Neural cell (in vitro differentiated cells): ENCODE results near the gene SRP68. TPM values are rescaled to one million over a fixed set of nuclear protein-coding genes. Genes with fewer than 3 reads are reported as not detected.

Experiments
- H2AFZ ChIP-seq: fragments of 200-600, 300-800 bp; sonication (generic), shearing (Covaris generic); 2 replicates; pipeline ENCODE4 v1.6.0; 2014; ENCODE audit warnings: low read depth, mild to moderate bottlenecking, antibody characterized with exemption, low read length, moderate library complexity
- H3F3A ChIP-seq: fragments of 200-600 bp; shearing (Covaris generic); 2 replicates; pipeline ENCODE4 v1.6.1; 2016; ENCODE audit warnings: mild to moderate bottlenecking, moderate library complexity, mixed read lengths, antibody characterized with exemption, low read length; ENCODE audit not compliant: insufficient read depth, poor library complexity, severe bottlenecking
- H3K27ac ChIP-seq: fragments of 200-600, 300-800 bp; sonication (generic), shearing (Covaris generic); 2 replicates; pipeline ENCODE4 v1.5.1; 2014; ENCODE audit warnings: mild to moderate bottlenecking, low read length, moderate library complexity
- H3K27me3 ChIP-seq: fragments of 300-800, 200-600 bp; sonication (generic), shearing (Covaris generic); 2 replicates; pipeline ENCODE4 v1.6.0; 2014; ENCODE audit warnings: mild to moderate bottlenecking, low read depth, low read length, moderate library complexity; ENCODE audit not compliant: insufficient read depth
- H3K36me3 ChIP-seq: fragments of 300-800, 200-600 bp; sonication (generic), shearing (Covaris generic); 2 replicates; pipeline ENCODE4 v1.5.1; 2014; ENCODE audit warnings: mild to moderate bottlenecking, antibody characterized with exemption, low read length, moderate library complexity; ENCODE audit not compliant: insufficient read depth
- H3K4me2 ChIP-seq: fragments of 300-800, 200-600 bp; sonication (generic), shearing (Covaris generic); 2 replicates; pipeline ENCODE4 v1.6.0; 2014; ENCODE audit warnings: mild to moderate bottlenecking, low read length
- H3K4me3 ChIP-seq: fragments of 300-800, 200-600 bp; sonication (generic), shearing (Covaris generic); 2 replicates; pipeline ENCODE4 v1.5.1; 2014; ENCODE audit warnings: mild to moderate bottlenecking, low read length, moderate library complexity
- H3K79me2 ChIP-seq: fragments of 200-600 bp; shearing (Covaris generic); replicated peaks from 2 replicates; pipeline ENCODE4 v1.6.0; 2014; ENCODE audit warnings: mild to moderate bottlenecking, low read length, moderate library complexity; ENCODE audit not compliant: insufficient read depth
- H3K9ac ChIP-seq: fragments of 300-800, 200-600 bp; sonication (generic), shearing (Covaris generic); 2 replicates; pipeline ENCODE4 v1.6.1; 2016; ENCODE audit warnings: mild to moderate bottlenecking, low read length, mixed read lengths
- H3K9me2 ChIP-seq: fragments of 200-600 bp; shearing (Covaris generic); 2 replicates; pipeline ENCODE4 v1.6.1; 2016; ENCODE audit warnings: mild to moderate bottlenecking, low read length, mixed read lengths; ENCODE audit not compliant: insufficient read depth
- H3K9me3 ChIP-seq: fragments of 200-600, 300-800 bp; sonication (generic), shearing (Covaris generic); 2 replicates; pipeline ENCODE4 v1.6.1; 2016; ENCODE audit warnings: mild to moderate bottlenecking, mixed run types, low read length, moderate library complexity, mixed read lengths
- H4K20me1 ChIP-seq: fragments of 200-600 bp; shearing (Covaris generic); 2 replicates; pipeline ENCODE4 v1.6.1; 2016; ENCODE audit warnings: mild to moderate bottlenecking, mixed run types; ENCODE audit not compliant: insufficient read depth
- CTCF ChIP-seq: fragments of 450-650 bp; IDR thresholded peaks from 2 replicates; pipeline ENCODE4 v1.5.1; 2014; ENCODE audit warnings: antibody characterized with exemption, mild to moderate bottlenecking, moderate library complexity; ENCODE audit not compliant: poor library complexity, severe bottlenecking
- EP300 ChIP-seq: fragments of 450-650 bp; conservative IDR thresholded peaks from 2 replicates; pipeline ENCODE4 v1.6.1; 2014; ENCODE audit warnings: antibody characterized with exemption, mild to moderate bottlenecking, moderate library complexity; ENCODE audit not compliant: poor library complexity, severe bottlenecking
- EZH2 ChIP-seq: fragments of 200-600, 300-800 bp; shearing (Covaris generic), sonication (generic); IDR thresholded peaks from 2 replicates; pipeline ENCODE4 v1.6.1; 2014; ENCODE audit warnings: antibody characterized with exemption, low read length, borderline replicate concordance, mild to moderate bottlenecking; ENCODE audit not compliant: insufficient read depth, poor library complexity, severe bottlenecking
- MXI1 ChIP-seq: fragments of 450-650 bp; conservative IDR thresholded peaks from 2 replicates; pipeline ENCODE4 v1.6.1; 2014; ENCODE audit warnings: antibody characterized with exemption, mild to moderate bottlenecking; ENCODE audit not compliant: poor library complexity, severe bottlenecking
- POLR2AphosphoS5 ChIP-seq: IDR thresholded peaks from 2 replicates; pipeline ENCODE4 v1.6.1; 2012
- RAD21 ChIP-seq: fragments of 450-650 bp; conservative IDR thresholded peaks from 2 replicates; pipeline ENCODE4 v1.6.1; 2014; ENCODE audit warnings: antibody characterized with exemption, mild to moderate bottlenecking, moderate library complexity
- REST ChIP-seq: IDR thresholded peaks from 2 replicates; pipeline ENCODE4 v1.6.1; 2012; ENCODE audit warnings: borderline replicate concordance
- SMC3 ChIP-seq: fragments of 450-650 bp; conservative IDR thresholded peaks from 2 replicates; pipeline ENCODE4 v1.6.1; 2014; ENCODE audit warnings: antibody characterized with exemption, mild to moderate bottlenecking, moderate library complexity; ENCODE audit not compliant: poor library complexity
- TAF1 ChIP-seq: IDR thresholded peaks from 2 replicates; pipeline ENCODE4 v1.6.1; 2012; ENCODE audit warnings: low read depth
- polyA plus RNA-seq: library from polyadenylated mRNA; depleted of rRNA; stranded (reverse); fragments of >200 nt; gene quantifications from 2 replicates; pipeline ENCODE4 v1.2.3, GENCODE V29; 2014

SRP68 gene
- polyA plus RNA-seq, 1 donor from 2014 or later = 26.3 TPM

DNA sequence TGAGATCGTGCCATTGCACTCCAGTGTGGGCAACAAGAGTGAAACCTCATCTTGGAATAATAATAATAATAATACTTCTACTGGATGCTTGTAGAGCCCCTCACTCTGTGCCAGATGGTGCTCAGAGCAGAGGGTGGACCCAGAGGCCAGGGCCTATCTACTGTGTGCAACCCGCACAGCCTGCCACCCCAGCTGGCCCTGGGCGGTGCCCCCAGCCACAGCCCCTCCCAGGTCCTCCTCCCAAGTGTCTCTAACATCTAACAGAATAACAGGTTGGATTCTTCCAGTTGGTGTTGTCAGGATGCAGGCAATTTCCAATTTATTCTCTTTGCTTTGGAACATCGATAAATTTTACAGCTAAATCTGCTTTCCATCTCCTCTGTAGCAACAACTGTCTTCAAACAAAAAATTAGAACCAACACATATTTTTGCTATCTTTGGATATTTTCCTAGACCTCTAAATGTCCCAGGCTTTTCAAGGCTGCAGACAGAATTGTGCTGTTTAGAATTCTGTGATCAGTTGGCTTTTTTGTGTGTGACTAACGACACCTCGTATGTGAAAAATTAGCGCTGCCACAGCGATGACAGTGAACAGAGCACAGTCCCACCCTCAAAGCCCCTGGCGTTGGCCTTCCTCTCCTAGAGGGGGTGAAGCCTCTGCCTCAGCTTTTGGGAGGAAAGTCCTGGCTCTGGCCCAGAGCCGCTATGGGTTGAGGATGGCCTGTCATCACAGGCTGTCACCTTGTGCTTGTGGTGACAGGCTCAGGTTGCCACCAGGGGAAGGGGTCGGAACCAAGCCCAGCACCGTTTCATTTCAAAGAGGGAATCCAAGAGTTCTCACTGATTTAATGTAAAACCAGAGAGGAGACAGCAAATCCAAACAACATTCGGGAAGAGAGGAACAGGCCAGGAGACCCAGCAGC, 37.6 kb downstream of the SRP68 start:
- H3K4me2 ChIP-seq = no peak overlapping the region
- no peaks in the 10 kb centered on the region for H3K36me3 ChIP-seq
- H3K9me3 ChIP-seq = no peaks in the 10 kb centered on the region
- H4K20me1 ChIP-seq = no peaks in the 10 kb centered on the region
- no peaks in the 10 kb centered on the region for H3K9me2 ChIP-seq
- H3K79me2 ChIP-seq = no peaks in the 10 kb centered on the region
- no peaks in the 10 kb centered on the region for H3K27me3 ChIP-seq
- no peak for TF ChIP-seq EZH2
- TF ChIP-seq REST = no peak
- no peak for TF ChIP-seq POLR2AphosphoS5
- TF ChIP-seq RAD21 = no peak
- TF ChIP-seq EP300 = no peak
- no peak for TF ChIP-seq TAF1
- no peak for TF ChIP-seq CTCF
- no peak for TF ChIP-seq MXI1
- no peak for TF ChIP-seq SMC3
- H3F3A ChIP-seq = no peaks in the 10 kb centered on the region
- no peak overlapping the region for H3K4me3 ChIP-seq
- no peak overlapping the region for H3K27ac ChIP-seq
- H3K9ac ChIP-seq = no peak overlapping the region
- H2AFZ ChIP-seq = no peak overlapping the region

- Histone ChIP-seq H3K4me3 (no peak overlapping the region), H2AFZ (no peak overlapping the region), H3K9ac (no peak overlapping the region), H3K36me3 (no peaks in the 10 kb centered on the region), H3K27me3 (no peaks in the 10 kb centered on the region), H3K27ac (no peak overlapping the region), H4K20me1 (no peaks in the 10 kb centered on the region), H3K9me2 (no peaks in the 10 kb centered on the region), H3K4me2 (no peak overlapping the region), H3K79me2 (no peaks in the 10 kb centered on the region), H3K9me3 (no peaks in the 10 kb centered on the region), H3F3A (no peaks in the 10 kb centered on the region)
- TF ChIP-seq RAD21 (no peak), SMC3 (no peak), REST (no peak), EZH2 (no peak), EP300 (no peak), CTCF (no peak), POLR2AphosphoS5 (no peak), TAF1 (no peak)
Measured at GRCh38 chr17:76033139-76033538, 39.2 kb downstream of the SRP68 start.
